GM19328 (cell line): ENCODE results near the gene NEK6.

Experiments used
- ATAC-seq: cut with Tn5 transposase; IDR thresholded peaks from one replicate; pipeline ENCODE4 v1.9.1; 2021; ENCODE audit warnings: mild to moderate bottlenecking, moderate library complexity; ENCODE audit not compliant: unreplicated experiment

The NEK6 gene

GRCh38 chr9:124260769-124261603 lies 3.2 kb downstream of the NEK6 start:
- no peak for ATAC-seq

DNA sequence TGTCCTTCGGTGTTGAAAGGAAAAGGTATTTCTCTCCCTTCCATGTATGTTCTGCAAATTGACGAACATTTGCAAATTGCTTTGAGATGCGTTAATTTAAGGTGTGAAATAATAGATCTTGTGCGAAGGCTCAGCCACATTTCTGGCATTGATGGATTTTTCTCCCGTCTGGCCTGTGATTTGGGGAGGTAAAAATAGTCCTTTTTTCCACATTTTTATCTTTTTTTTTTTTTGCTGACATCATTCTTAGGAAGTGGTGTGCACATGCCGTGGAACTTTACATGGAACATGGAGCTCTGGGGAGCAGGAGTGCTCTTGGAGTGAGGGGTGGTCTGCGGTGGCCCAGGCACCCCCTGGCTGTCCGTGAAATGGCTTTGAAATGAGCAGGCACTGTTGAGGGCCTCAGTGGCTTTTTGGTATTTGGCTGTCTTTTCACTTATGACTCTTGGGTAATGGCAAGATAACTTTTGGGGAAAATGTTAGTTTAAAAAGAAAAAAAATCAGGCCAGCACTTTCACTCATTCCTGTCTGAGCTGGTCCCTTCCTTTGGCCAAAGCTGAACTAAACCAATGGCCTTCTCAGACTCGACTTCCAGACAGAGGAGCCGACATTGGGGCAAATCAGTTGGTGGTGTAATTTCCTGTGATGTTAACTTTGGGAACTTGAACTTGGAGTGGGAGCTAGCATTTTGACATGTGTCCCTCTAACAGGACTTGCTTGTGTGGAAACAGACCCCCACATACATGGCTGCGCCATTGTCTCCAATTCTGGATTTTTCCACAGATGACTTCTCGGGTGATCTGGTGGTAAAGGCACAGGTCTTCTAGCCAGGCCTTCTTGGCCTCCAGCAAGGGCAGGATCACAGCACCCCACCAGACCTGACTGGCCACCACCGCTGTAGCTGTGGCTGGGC lies 4.2 kb downstream of the NEK6 start:
- no peak for ATAC-seq

GRCh38 chr9:124262649-124262972 lies 4.9 kb downstream of the NEK6 start:
- ATAC-seq, result no peak

DNA sequence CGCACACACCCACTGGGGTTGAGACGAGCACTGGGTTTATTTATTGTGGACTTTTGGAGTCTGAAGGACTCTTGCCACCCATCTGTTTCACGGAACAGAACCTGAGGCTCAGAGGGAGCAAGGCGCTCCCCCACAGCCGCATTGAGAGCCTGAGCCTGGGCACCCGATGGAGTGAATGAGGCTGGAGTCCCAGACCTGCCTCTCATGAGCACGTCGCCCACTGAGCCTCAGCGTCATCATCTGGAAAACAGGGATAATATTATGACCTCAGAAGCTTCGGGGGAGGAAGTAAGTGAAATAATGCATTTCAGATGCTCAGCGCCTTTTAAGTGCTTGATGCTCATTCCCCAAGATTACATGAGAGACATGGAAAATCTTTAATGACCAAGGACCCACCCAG lies 5.5 kb downstream of the NEK6 start:
- ATAC-seq, result no peak

- ATAC-seq, result no peak
These were observed 6.2 kb downstream of the NEK6 start for GRCh38 chr9:124263800-124264426.

GRCh38 chr9:124264823-124265233 lies 7.1 kb downstream of the NEK6 start:
- no peak for ATAC-seq

DNA sequence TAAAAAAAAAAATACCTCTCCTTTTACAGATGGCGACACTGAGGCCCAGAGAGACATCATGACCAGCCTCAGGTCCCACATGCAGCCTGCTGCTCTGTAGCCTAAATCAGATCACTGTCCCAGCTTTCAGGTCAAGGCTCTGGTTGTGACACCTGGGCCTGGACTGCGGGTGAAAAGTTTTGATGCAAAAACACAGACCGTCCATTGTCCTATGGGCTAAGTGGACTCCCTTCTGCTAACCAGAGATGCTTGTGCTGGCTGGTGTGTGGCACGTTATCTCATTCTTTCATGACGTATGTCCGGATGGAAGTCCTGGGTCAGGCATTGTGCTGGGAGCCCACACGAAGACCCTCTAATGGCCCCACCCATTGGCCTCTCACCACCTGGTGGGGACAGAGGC lies 7.8 kb downstream of the NEK6 start:
- no peak for ATAC-seq

DNA sequence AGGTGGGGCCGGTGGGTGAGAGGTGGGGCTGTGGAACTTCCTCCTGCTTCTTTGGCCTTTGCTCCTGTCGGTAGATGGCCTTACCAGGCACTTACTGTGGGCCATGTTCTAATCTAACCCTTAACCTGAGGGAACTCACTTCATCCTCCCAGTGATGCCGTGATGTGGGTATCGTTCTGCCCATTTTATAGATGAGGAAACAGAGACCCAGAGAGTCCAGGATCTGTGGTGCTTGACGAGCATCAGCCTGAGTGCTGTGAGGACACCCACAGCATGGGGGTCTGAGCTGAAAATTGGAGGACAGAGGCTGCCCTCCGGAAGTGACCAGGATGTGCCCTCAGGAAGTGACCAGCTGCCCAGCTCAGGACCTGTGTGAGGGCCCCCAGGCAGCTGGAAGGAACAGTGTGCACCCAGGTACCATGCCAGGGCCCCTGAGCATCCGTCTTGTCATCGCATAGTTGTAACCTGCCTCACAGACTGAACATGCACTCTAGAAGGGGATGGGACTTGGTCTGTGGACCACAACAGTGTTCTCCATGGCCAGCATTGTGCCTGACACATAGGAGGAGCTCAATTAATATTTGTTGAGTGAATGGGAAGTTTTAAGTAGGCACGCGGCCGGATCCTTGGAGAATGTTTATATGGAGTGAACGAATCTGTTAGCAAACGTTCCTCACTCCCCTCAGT lies 8.5 kb downstream of the NEK6 start:
- no peak for ATAC-seq

DNA sequence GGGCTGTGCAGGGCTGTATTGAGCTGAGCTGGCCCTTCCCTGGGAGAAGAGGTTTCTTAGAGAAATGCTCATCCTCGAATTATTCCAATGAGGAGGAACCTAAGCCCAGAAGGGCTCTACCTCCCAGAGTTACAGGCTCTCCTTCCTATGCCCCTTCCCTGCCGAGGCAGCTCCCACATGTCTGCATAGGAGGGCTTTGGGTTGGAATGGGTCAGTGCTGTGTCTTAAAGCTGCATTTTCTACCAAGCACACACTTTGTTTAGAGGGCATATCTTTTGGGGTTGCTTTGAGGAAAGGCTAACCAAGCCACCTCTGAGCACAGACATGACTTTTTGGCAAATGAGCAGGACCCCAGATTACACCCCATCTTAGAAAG lies 9.1 kb downstream of the NEK6 start:
- no peak for ATAC-seq

DNA sequence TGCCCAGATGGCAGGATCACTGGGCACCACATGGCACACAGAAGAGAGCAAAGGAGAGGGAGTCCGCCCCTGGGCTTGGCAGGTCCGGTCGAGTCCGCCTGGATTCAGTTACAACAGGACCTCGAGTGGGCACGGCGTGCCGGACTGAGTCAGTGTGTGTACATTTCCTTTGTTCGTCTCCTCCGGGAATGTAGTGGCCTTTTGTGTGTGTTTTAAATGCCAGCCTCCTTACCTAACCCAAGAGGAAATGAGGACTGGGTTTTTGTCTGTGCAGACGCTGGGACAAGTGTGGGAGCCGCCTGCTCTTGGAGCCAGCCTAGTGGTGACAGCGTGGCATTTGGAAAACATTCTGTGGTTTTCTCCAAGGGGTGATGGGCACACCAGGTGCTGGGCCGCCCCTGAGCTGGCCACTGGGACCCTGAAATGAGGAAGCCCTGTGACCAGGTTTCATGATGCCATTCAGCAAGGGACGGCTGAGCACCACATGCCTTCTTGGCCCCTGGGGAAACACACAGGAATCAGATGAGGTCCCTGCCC lies 9.6 kb downstream of the NEK6 start:
- no peak for ATAC-seq

DNA sequence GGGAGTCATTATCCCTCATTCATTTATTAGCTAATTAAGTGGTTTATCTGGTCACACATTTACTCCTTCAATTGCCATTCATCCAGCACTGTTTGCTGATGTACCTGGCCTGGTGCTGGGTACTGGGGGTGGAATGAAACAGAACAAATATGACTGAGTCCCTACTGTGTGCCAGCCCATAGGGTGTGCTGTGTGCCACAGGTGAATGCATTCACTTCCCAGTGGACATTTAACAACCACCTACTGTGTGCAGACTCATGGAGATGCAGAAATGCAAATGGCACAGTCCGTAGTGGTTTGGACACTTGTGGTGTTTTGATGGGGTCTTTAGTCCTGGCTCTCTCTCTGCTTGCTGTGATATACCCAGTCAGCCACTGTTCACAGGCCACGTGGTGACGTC lies 10.5 kb downstream of the NEK6 start:
- ATAC-seq, result no peak

- ATAC-seq, result no peak
These were observed 10.9 kb downstream of the NEK6 start for GRCh38 chr9:124268661-124269060.

DNA sequence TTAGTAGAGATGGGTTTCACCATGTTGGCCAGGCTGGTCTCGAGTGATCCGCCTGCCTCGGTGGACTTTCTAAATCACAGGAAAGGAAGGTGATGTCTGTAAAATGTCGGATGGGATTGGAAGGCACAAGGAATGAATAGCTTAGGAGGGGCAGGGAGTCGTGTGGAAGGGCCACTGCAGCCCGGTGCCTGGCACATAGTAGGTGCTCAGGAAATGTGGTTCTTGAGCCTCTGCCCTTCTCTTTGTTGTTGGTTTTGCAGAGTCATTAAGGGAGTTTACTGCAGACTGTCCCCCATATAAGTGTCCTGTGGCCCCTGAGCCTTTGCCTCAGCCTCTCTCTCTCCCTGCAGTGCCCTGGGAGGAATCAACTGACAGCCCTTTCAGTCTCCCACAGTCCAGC lies 11.8 kb downstream of the NEK6 start:
- ATAC-seq, result no peak

- no peak for ATAC-seq
These were observed 13.0 kb downstream of the NEK6 start for GRCh38 chr9:124270504-124271335.

GRCh38 chr9:124271660-124272059 lies 13.9 kb downstream of the NEK6 start:
- ATAC-seq, result no peak

DNA sequence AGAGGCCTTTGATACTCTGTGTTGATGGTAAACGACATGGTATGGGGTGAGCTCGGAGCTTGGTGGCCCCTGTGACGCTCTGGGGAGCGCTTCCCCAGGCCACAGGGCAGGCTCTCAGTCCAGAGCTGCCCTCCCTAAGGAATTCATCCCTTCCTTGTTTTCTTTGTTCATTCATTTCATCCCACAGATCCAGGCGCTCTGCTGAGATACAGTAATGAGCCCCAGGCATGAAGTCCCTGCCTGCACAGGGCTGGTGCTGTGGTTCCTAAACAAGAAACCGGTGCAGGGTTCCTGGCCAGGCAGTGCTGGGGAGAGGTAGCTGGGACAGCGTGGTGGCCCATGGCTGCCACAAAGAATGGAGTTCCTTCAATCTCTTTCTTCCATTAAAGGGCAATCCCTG lies 14.4 kb downstream of the NEK6 start:
- no peak for ATAC-seq

DNA sequence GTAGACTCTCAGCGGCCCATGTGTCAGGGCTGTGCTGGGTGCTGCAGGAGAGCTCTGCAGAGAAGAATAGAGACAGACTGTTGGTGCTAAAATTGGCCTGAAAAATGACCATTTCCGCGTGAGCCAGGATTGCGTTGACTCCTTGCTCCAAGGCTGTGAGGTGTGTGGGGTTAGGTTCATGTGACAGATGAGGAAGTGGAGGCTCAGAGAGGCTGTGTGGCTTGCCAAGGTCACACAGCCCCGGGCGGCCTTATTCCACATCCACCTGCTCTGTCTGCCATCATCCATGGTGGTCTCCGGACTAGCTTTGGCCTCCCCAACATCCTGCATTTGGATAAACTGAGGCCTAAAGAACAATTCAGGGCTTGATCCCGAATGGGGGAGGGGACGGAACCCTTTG lies 15.2 kb downstream of the NEK6 start:
- no peak for ATAC-seq

DNA sequence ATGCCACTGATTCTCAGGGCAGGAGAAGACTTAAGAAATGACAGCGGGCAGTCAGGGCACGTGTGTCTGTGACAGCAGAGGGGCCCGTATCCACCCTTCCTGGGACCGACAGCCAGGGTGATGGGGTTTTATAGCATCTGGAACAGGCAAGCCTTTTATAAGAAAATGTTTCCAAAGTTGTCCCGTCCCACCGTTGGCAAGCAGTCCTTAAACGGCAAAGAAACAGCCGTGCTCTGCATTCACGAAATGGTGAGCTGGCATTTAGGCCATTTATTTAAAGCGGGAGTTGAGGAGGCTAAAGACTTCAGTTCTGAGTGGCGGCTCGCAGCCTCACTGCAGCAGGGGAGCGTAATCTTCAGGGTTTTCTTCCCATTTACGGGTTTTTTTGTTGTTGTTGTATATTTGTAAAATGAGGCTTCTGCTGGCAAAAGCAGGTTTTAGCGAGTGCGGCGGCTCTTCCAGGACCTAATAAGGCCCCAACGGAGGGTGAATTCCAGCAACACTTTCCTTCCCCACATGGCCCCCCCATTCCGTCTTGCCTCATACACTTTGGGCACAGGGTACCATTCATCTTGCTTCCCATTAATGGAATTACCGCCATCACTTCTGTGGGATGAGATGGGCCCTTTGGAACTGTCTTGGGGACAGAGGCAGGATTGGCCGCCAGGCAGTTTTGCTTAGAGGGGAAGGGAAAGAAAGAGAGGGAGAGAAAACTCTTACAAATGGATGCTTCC lies 15.8 kb downstream of the NEK6 start:
- no peak for ATAC-seq

DNA sequence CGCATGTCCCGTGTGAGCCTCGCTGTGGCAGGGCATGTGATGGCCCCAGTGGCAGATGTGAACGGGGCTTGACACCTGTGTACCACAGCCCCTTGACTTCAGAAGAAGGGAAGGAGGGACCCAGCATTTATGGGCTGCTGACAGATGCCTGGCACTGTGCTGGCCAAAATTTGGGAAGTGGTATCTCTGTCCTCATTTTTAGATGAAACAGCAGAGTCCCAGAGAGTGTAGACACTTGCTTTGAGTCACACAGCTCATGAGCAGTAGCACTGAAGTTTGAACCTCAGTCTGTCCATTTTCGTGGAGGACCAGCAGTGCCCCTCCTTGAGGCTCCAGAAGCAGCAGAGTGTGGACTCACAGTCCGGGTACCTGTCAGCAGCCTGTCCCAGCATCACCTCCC lies 16.5 kb downstream of the NEK6 start:
- ATAC-seq, result no peak
